H9 (cell line): Measurements from ENCODE around the gene CLEC2L. TPM values are rescaled to one million over a fixed set of nuclear protein-coding genes. Genes with fewer than 3 reads are reported as not detected.

ENCODE experiments used
- DNase-seq: peaks from one replicate; pipeline ENCODE4 v3.0.0-alpha.2; 2017
- H2AFZ ChIP-seq: one replicate; pipeline ENCODE4 v1.6.1; 2013; ENCODE audit warnings: mild to moderate bottlenecking, low read length, control low read depth, moderate library complexity
- H2AK5ac ChIP-seq: 2 replicates; pipeline ENCODE4 v1.6.1; 2013; ENCODE audit warnings: low read length, control low read depth, mixed read lengths; ENCODE audit not compliant: insufficient read length
- H2BK120ac ChIP-seq: one replicate; pipeline ENCODE4 v1.6.1; 2013; ENCODE audit warnings: low read depth, mild to moderate bottlenecking, low read length, control low read depth, inconsistent platforms; ENCODE audit not compliant: poor library complexity, severe bottlenecking
- H2BK12ac ChIP-seq: 2 replicates; pipeline ENCODE4 v1.6.1; 2013; ENCODE audit warnings: low read length, control low read depth, mixed read lengths, low read depth; ENCODE audit not compliant: insufficient read length
- H2BK15ac ChIP-seq: 2 replicates; pipeline ENCODE4 v1.6.1; 2013; ENCODE audit warnings: low read depth, low read length, control low read depth
- H2BK20ac ChIP-seq: one replicate; pipeline ENCODE4 v1.6.1; 2013; ENCODE audit warnings: low read depth, mild to moderate bottlenecking, low read length, control low read depth, inconsistent platforms; ENCODE audit not compliant: poor library complexity, severe bottlenecking
- H2BK5ac ChIP-seq: 2 replicates; pipeline ENCODE4 v1.6.1; 2013; ENCODE audit warnings: low read length, control low read depth, mixed read lengths; ENCODE audit not compliant: insufficient read length
- H3K14ac ChIP-seq: 2 replicates; pipeline ENCODE4 v1.6.1; 2013; ENCODE audit warnings: low read length, control low read depth; ENCODE audit not compliant: insufficient read depth
- H3K18ac ChIP-seq: 2 replicates; pipeline ENCODE4 v1.6.1; 2013; ENCODE audit warnings: low read depth, mild to moderate bottlenecking, mixed read lengths, low read length, control low read depth; ENCODE audit not compliant: insufficient read length
- H3K23ac ChIP-seq: 2 replicates; pipeline ENCODE4 v1.6.1; 2013; ENCODE audit warnings: low read length, control low read depth, mixed read lengths, low read depth; ENCODE audit not compliant: insufficient read length
- H3K23me2 ChIP-seq: 2 replicates; pipeline ENCODE4 v1.6.1; 2013; ENCODE audit warnings: low read depth, mild to moderate bottlenecking, mixed read lengths, low read length, control low read depth; ENCODE audit not compliant: insufficient read length, poor library complexity, severe bottlenecking
- H3K27ac ChIP-seq: 2 replicates; pipeline ENCODE4 v1.5.1; 2013; ENCODE audit warnings: low read length, control low read depth, mixed read lengths, low read depth; ENCODE audit not compliant: insufficient read length
- H3K27me3 ChIP-seq: 2 replicates; pipeline ENCODE4 v1.6.1; 2013; ENCODE audit warnings: low read length, control low read depth, inconsistent platforms; ENCODE audit not compliant: insufficient read depth
- H3K4ac ChIP-seq: 2 replicates; pipeline ENCODE4 v1.6.1; 2013; ENCODE audit warnings: low read depth, mild to moderate bottlenecking, control low read depth, inconsistent platforms, low read length, moderate library complexity
- H3K4me1 ChIP-seq: 2 replicates; pipeline ENCODE4 v1.6.1; 2013; ENCODE audit warnings: low read length, control low read depth, inconsistent platforms; ENCODE audit not compliant: insufficient read depth
- H3K4me2 ChIP-seq: 2 replicates; pipeline ENCODE4 v1.6.1; 2013; ENCODE audit warnings: low read length, control low read depth, mixed read lengths; ENCODE audit not compliant: insufficient read length, insufficient read depth
- H3K56ac ChIP-seq: 2 replicates; pipeline ENCODE4 v1.6.1; 2013; ENCODE audit warnings: low read depth, mild to moderate bottlenecking, mixed read lengths, low read length, control low read depth; ENCODE audit not compliant: insufficient read length
- H3K79me1 ChIP-seq: 2 replicates; pipeline ENCODE4 v1.6.1; 2013; ENCODE audit warnings: low read depth, mild to moderate bottlenecking, moderate library complexity, low read length, control low read depth, inconsistent platforms; ENCODE audit not compliant: insufficient read depth, poor library complexity, severe bottlenecking
- H3K79me2 ChIP-seq: 2 replicates; pipeline ENCODE4 v1.6.1; 2013; ENCODE audit warnings: low read length, control low read depth, inconsistent platforms; ENCODE audit not compliant: insufficient read depth
- H3K9ac ChIP-seq: 2 replicates; pipeline ENCODE4 v1.6.1; 2013; ENCODE audit warnings: low read length, control low read depth, mixed read lengths; ENCODE audit not compliant: insufficient read length; ENCODE audit errors: extremely low read depth
- H3K9me3 ChIP-seq: one replicate; pipeline ENCODE4 v1.6.1; 2013; ENCODE audit warnings: low read depth, low read length, inconsistent platforms; ENCODE audit not compliant: control insufficient read depth
- H3T11ph ChIP-seq: one replicate; pipeline ENCODE4 v1.6.1; 2013; ENCODE audit warnings: mild to moderate bottlenecking, low read length, control low read depth, inconsistent platforms
- H4K20me1 ChIP-seq: one replicate; pipeline ENCODE4 v1.6.1; 2013; ENCODE audit not compliant: control insufficient read depth, insufficient read length, insufficient read depth
- H4K5ac ChIP-seq: 2 replicates; pipeline ENCODE4 v1.6.1; 2013; ENCODE audit warnings: low read depth, mild to moderate bottlenecking, mixed read lengths, low read length, control low read depth; ENCODE audit not compliant: insufficient read length
- H4K8ac ChIP-seq: replicated peaks from 2 replicates; pipeline ENCODE4 v1.6.1; 2013; ENCODE audit warnings: low read length, control low read depth, mixed read lengths, low read depth; ENCODE audit not compliant: insufficient read length
- H4K91ac ChIP-seq: 2 replicates; pipeline ENCODE4 v1.6.1; 2013; ENCODE audit warnings: low read depth, mild to moderate bottlenecking, moderate library complexity, mixed read lengths, low read length, control low read depth; ENCODE audit not compliant: insufficient read length
- H3K27ac Mint-ChIP-seq, 3 experiments: 2 replicates in 2 of 3; 3 replicates in 1 of 3; pipeline ENCODE4 v1.8.0; 2020 to 2021; ENCODE audit warnings: mixed read lengths in 3 of 3, mild to moderate bottlenecking in 1 of 3, moderate library complexity in 1 of 3
- H3K27me3 Mint-ChIP-seq: 2 replicates; pipeline ENCODE4 v1.8.0; 2021; ENCODE audit warnings: low read depth, mild to moderate bottlenecking, moderate library complexity, mixed read lengths
- H3K36me3 Mint-ChIP-seq, 3 experiments: 2 replicates in 2 of 3; 3 replicates in 1 of 3; pipeline ENCODE4 v1.8.0; 2020 to 2021; ENCODE audit warnings: low read depth in 3 of 3, mixed read lengths in 3 of 3; ENCODE audit not compliant: insufficient read depth in 1 of 3
- H3K4me1 Mint-ChIP-seq, 2 experiments: 2 replicates each; pipeline ENCODE4 v1.8.0; 2020; ENCODE audit warnings: mixed read lengths in 2 of 2
- H3K4me3 Mint-ChIP-seq, 2 experiments: 2 replicates in 1 of 2; 3 replicates in 1 of 2; pipeline ENCODE4 v1.8.0; 2020 to 2021; ENCODE audit warnings: mild to moderate bottlenecking in 2 of 2, mixed read lengths in 2 of 2, moderate library complexity in 1 of 2
- H3K9me3 Mint-ChIP-seq, 2 experiments: 2 replicates in 1 of 2; 3 replicates in 1 of 2; pipeline ENCODE4 v1.8.0; 2020; ENCODE audit warnings: mild to moderate bottlenecking in 2 of 2, mixed read lengths in 2 of 2, moderate library complexity in 1 of 2
- CTCF ChIP-seq: fragments of 200-600 bp; sonication (generic); conservative IDR thresholded peaks from 3 replicates; pipeline ENCODE4 v1.8.0; 2021; ENCODE audit warnings: antibody characterized with exemption, mild to moderate bottlenecking
- WGBS: extraction: QIAGEN DNeasy Blood & Tissue Kit; methylation state at CpG from one replicate; pipeline ENCODE4 v1.1.7; 2013; ENCODE audit warnings: missing lambda C conversion rate, low lambda C conversion rate, mixed read lengths; ENCODE audit not compliant: insufficient read length; ENCODE audit errors: extremely low coverage; 5-methylcytosine and 5-hydroxymethylcytosine counted together
- total RNA-seq: library from RNA; stranded (reverse); gene quantifications from 2 replicates; pipeline ENCODE4 v1.2.1, GENCODE V29; 2021

The CLEC2L gene
- total RNA-seq, 1 experiment from 2014 or later = 0.74 TPM

- Histone ChIP-seq H2BK5ac (no peak overlapping the region), H3K79me1 (no peaks in the 10 kb centered on the region), H3K23me2 (no peaks in the 10 kb centered on the region), H3K4me1 (no peaks in the 10 kb centered on the region), H3K4me2 (no peak overlapping the region), H2AFZ (no peak overlapping the region), H2BK120ac (no peak overlapping the region), H3K9me3 (no peaks in the 10 kb centered on the region), H3K79me2 (no peaks in the 10 kb centered on the region), H3K4ac (no peak overlapping the region), H3K23ac (no peak overlapping the region), H3K9ac (no peak overlapping the region), H4K91ac (no peak overlapping the region), H4K20me1 (no peaks in the 10 kb centered on the region), H3K27me3 (no peaks in the 10 kb centered on the region), H3K18ac (no peak overlapping the region), H2BK12ac (no peak overlapping the region), H3T11ph (no peak overlapping the region), H2AK5ac (no peak overlapping the region), H2BK20ac (no peak overlapping the region), H3K27ac (no peak overlapping the region), H3K56ac (no peak overlapping the region), H2BK15ac (no peak overlapping the region), H4K5ac (no peak overlapping the region), H3K14ac (no peak overlapping the region), H4K8ac (no peak overlapping the region)
- no peak overlapping the region; a peak in 1 of 7 replicates for H3K27ac Mint-ChIP-seq
- H3K4me3 Mint-ChIP-seq = no peak overlapping the region
- TF ChIP-seq CTCF = no peak
- H3K4me1 Mint-ChIP-seq = peaks cover 11 to 21% of the 10 kb centered on the region in 2 experiments
- DNase-seq = no peak
- peaks cover 8 to 14% of the 10 kb centered on the region in 2 experiments for H3K9me3 Mint-ChIP-seq
- no CpG with 5 or more reads among the region's 5 CpGs for WGBS
- H3K36me3 Mint-ChIP-seq = peaks cover 0 to 4% (median 1%) of the 10 kb centered on the region in 3 experiments; a peak in 1 of 7 replicates
- peaks cover 32% of the 10 kb centered on the region for H3K27me3 Mint-ChIP-seq
Observed at GRCh38 chr7:139494835-139495579, 28.5 kb upstream of the CLEC2L start.
